ENCODE results near the gene RPS21. TPM values are rescaled to one million over a fixed set of nuclear protein-coding genes. Genes with fewer than 3 reads are reported as not detected.

The RPS21 gene
- total and polyA plus RNA-seq, 9 of the 15 experiments (the other 6 are each of a cell fraction or from before 2014, with no cell fraction given), result 1,380 to 5,647 (median 3,091) TPM

DNA sequence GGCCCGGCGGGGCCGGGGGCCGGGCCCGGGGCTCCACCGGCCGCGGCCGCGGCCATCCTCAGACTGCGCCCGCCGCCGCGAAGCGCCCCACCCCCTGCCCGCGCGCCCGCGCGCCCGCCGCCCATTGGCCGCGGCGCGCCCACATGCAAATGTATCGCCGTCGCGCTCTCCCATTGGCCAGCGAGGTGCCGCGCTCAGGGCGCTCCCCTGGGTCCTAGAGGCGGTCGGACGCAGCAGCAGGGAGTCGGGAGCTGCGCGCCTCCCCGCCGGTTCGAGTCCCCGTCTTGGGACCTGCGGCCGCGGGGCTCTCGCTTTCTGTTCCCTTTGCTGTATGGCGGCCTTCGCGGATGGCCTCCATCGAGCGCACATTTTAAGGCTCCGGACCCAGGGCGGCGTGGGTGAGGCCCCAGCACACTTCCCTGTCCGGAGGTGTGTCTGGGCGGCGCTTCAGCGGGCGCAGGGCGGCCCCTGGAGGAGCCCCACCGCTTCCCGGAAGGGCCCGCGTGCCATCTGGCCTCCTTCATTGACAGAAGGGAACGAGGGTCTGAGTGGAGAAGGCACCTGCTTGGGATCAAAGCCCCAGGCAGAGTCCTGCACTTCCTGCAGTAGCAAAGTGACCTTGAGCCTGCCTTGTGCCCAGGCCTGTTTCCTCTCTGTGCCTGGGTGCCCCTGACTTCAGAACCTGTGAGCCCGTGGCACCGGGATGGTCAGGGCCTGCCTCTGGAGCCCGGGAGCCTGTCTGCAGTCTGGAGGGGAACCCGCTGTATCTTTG lies 20.5 kb downstream of the RPS21 start, which contains the start of gene CABLES2 (continued):
- TF ChIP-seq GTF2F1 (IDR thresholded peaks at IDR 0.05; ENCODE audit: low read depth, low read length), result no peak
- no peak for TF ChIP-seq HIVEP1 (CRISPR knock-in tag; IDR thresholded peaks at IDR 0.05)
- TF ChIP-seq POLR2AphosphoS2 (IDR thresholded peaks at IDR 0.05; ENCODE audit: low read length), result no peak
- TF ChIP-seq ZNF561 (CRISPR knock-in tag; conservative IDR thresholded peaks at IDR 0.05), result no peak
- TF ChIP-seq STAG1 (CRISPR knock-in tag; IDR thresholded peaks at IDR 0.05; ENCODE audit: borderline replicate concordance), result no peak
- peak; percentile 91 for TF ChIP-seq SMARCB1 (IDR thresholded peaks at IDR 0.05; ENCODE audit: insufficient read length, low read depth)
- no peak for TF ChIP-seq KDM5B (IDR thresholded peaks at IDR 0.05; ENCODE audit: insufficient replicate concordance, low read depth, low read length)
- no peak for TF ChIP-seq BMI1 (IDR thresholded peaks at IDR 0.05; ENCODE audit: low read length)
- TF ChIP-seq, protein P1, sequence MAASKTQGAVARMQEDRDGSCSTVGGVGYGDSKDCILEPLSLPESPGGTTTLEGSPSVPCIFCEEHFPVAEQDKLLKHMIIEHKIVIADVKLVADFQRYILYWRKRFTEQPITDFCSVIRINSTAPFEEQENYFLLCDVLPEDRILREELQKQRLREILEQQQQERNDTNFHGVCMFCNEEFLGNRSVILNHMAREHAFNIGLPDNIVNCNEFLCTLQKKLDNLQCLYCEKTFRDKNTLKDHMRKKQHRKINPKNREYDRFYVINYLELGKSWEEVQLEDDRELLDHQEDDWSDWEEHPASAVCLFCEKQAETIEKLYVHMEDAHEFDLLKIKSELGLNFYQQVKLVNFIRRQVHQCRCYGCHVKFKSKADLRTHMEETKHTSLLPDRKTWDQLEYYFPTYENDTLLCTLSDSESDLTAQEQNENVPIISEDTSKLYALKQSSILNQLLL (CRISPR knock-in tag; IDR thresholded peaks at IDR 0.05; ENCODE audit: borderline replicate concordance), result no peak
- TF ChIP-seq, protein P2, sequence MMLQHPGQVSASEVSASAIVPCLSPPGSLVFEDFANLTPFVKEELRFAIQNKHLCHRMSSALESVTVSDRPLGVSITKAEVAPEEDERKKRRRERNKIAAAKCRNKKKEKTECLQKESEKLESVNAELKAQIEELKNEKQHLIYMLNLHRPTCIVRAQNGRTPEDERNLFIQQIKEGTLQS (IDR thresholded peaks at IDR 0.05), result no peak
- TF ChIP-seq, protein P2 (CRISPR knock-in tag; conservative IDR thresholded peaks at IDR 0.05), result no peak
- no peak for TF ChIP-seq HOXB6 (CRISPR knock-in tag; IDR thresholded peaks at IDR 0.05; ENCODE audit: borderline replicate concordance)
- TF ChIP-seq HNRNPL (IDR thresholded peaks at IDR 0.05; ENCODE audit: low read depth, low read length), result 0 out of 2 replicates have a peak, but pooled peaks have one; percentile 30
- TF ChIP-seq NCOA1 (IDR thresholded peaks at IDR 0.05; ENCODE audit: low read depth), result no peak
- TF ChIP-seq, protein P3, sequence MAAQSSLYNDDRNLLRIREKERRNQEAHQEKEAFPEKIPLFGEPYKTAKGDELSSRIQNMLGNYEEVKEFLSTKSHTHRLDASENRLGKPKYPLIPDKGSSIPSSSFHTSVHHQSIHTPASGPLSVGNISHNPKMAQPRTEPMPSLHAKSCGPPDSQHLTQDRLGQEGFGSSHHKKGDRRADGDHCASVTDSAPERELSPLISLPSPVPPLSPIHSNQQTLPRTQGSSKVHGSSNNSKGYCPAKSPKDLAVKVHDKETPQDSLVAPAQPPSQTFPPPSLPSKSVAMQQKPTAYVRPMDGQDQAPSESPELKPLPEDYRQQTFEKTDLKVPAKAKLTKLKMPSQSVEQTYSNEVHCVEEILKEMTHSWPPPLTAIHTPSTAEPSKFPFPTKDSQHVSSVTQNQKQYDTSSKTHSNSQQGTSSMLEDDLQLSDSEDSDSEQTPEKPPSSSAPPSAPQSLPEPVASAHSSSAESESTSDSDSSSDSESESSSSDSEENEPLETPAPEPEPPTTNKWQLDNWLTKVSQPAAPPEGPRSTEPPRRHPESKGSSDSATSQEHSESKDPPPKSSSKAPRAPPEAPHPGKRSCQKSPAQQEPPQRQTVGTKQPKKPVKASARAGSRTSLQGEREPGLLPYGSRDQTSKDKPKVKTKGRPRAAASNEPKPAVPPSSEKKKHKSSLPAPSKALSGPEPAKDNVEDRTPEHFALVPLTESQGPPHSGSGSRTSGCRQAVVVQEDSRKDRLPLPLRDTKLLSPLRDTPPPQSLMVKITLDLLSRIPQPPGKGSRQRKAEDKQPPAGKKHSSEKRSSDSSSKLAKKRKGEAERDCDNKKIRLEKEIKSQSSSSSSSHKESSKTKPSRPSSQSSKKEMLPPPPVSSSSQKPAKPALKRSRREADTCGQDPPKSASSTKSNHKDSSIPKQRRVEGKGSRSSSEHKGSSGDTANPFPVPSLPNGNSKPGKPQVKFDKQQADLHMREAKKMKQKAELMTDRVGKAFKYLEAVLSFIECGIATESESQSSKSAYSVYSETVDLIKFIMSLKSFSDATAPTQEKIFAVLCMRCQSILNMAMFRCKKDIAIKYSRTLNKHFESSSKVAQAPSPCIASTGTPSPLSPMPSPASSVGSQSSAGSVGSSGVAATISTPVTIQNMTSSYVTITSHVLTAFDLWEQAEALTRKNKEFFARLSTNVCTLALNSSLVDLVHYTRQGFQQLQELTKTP (IDR thresholded peaks at IDR 0.05; ENCODE audit: low read depth in 1 of 2, partially characterized antibody in 2 of 2), result no peak
- TF ChIP-seq MECOM (CRISPR knock-in tag; IDR thresholded peaks at IDR 0.05), result no peak
- peak; percentile 83; the same call in 1 of the 2 replicates for TF ChIP-seq KDM2B (CRISPR knock-in tag; IDR thresholded peaks at IDR 0.05)
- 0 out of 2 replicates have a peak, but pooled peaks have one; percentile 45 for TF ChIP-seq KLF1 (tag; IDR thresholded peaks at IDR 0.05)
- no peak for TF ChIP-seq POLR2H (tag; IDR thresholded peaks at IDR 0.05; ENCODE audit: low read depth)
